GM10266 (cell line): ENCODE data around the gene MPC1.

ENCODE experiments used
- DNase-seq: peaks from one replicate; pipeline ENCODE4 v3.0.0; 2012; ENCODE audit errors: extremely low spot score
- TF ChIP-seq, protein P1 (sequence below): IDR thresholded peaks from 2 replicates; pipeline ENCODE4 v1.5.1; 2012; ENCODE audit warnings: mild to moderate bottlenecking, low read depth; ENCODE audit not compliant: control insufficient read depth, insufficient read depth; ENCODE audit errors: missing control alignments

The MPC1 gene

DNA sequence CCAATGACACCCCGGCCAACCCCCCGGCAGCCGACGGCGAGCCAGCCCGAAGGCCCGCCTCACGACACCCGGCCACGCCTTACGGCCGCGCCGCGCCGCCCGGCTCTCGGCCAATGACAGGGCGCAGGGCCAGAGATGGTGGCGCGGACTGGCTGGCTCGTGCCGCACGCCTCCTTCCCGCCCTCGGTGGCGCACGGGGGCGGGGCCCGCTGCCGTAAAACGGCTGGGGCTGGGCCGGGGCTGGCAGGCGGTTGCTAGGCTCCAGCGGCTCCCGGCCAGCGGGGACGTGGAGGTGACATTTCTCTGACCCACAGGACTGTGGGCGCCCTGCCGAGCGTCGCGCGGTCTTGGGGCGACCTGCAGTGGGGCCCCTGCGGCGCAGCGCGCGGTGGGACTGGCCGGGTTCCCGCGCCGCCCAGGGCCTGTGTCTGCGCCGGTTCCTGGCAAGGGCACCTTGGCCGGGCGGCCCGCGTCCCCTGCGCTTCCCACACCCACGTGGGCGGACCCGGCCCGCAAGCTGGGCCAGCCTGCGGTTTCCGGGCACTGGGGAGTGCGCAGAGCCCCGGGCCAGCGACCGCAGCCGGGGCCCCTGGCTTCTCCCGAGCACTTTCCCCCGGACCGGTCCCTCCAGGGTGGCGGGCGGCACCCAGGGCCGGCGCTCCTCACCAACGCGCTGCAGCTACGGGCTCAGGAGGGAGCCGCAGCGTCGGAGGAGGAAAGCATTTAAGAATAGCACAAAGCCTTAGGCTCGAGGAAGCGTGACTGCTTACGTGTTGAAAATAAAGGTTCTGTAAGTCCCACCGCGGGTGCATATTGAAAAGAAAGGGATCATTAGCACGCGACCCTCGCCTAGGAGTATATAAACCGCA lies at the start of gene MPC1:
Gene MPC1, minus strand, starts transcription at position 8 of the 869 bp plus-strand sequence. CDS start 64 bp downstream, outside the sequence.
- DNase-seq = peak; percentile 99
- TF ChIP-seq, protein P1, sequence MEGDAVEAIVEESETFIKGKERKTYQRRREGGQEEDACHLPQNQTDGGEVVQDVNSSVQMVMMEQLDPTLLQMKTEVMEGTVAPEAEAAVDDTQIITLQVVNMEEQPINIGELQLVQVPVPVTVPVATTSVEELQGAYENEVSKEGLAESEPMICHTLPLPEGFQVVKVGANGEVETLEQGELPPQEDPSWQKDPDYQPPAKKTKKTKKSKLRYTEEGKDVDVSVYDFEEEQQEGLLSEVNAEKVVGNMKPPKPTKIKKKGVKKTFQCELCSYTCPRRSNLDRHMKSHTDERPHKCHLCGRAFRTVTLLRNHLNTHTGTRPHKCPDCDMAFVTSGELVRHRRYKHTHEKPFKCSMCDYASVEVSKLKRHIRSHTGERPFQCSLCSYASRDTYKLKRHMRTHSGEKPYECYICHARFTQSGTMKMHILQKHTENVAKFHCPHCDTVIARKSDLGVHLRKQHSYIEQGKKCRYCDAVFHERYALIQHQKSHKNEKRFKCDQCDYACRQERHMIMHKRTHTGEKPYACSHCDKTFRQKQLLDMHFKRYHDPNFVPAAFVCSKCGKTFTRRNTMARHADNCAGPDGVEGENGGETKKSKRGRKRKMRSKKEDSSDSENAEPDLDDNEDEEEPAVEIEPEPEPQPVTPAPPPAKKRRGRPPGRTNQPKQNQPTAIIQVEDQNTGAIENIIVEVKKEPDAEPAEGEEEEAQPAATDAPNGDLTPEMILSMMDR = no peak

DNA sequence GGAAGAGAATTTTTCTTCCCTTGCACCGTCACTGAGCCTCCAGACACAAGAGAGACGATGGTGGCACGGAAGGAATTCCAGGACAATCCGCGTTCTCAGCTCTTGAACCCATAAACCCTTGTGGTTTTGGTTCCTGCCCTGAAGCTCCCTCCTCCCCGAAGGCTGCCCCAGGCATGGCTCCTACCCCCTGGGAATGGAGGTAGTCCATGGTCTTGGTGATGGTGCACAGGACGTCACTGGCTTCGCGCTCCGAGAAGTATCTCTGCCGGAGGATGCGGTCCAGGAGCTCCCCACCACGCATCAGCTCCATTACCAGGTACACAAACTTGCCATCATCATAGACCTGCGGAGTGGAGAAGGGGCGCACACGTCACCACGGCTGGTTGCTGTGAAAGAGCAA lies 47.5 kb upstream of the MPC1 start:
- DNase-seq = no peak
- TF ChIP-seq, protein P1 = no peak

DNA sequence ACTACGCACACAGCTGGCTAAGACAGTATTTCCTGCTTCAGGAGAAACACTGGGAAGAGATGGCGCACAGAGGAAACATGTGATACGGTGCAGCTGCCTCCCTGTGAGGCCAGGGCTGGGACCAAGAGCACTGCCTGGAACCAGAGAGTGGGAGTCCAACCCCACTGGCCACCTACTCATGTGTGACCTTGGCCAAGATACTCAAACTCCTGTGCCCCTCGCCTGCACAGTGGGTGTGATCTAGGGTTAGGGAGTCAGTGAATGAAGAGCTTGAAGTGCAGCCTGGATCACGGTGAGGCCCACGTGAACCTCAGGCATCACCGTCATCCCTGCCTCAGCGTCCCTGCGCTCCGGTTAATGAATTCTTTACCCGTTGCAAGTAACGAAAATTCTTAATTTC lies 41.7 kb upstream of the MPC1 start:
- TF ChIP-seq, protein P1 = no peak
- DNase-seq = no peak

DNA sequence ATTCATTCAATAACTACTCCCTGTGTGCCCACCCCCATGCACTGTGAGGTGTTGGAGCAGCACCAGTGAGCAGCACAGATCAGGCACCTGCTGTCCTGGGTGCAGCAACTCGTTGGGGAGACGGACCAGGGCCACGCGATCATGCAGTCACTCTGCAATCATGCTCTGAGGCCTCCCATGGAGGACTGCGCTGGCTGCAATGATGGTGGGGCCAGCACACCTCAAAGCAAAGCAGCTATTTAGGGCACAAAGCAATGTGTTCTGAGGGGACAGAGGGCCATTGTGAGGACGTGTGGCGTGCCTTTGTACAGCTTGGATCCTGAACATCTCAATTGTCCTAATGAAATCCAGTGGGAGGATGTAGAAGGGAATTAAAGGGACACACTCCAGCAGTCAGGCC lies 41.0 kb upstream of the MPC1 start:
- DNase-seq = no peak
- TF ChIP-seq, protein P1 = no peak

DNA sequence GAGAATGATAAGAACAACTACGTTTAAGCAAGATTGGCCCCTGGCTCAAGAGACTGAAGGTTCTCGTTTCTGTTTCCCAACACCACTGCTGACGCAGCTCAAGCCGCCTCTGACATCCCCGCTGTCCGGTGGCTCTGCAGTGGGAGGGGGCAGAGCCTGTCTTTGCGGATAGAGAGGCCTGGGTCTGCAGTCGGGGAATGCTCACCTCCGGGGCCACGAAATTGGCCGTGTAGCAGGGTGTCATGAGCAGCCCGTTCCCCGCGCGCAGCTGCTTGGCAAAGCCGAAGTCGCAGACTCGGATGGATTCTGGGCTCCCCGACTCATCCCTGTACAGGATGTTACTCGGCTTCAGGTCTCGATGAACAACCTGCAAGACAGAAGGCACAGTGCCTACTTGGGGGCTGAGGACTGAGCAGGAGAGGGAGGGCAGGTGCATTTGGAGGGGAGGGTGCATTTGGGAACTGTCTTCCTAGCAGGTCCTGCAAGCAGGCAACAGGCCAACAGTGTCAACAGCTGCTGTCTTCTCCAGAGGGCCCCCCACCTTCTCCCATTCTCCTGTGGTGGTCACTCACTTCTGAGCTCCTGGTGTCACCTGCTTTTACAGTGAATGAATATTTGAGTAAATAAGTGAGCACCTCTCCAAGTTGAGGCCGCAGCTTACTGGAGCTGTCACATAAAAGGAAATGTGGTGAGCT lies 40.5 kb upstream of the MPC1 start:
- no peak for DNase-seq
- TF ChIP-seq, protein P1 = no peak

DNA sequence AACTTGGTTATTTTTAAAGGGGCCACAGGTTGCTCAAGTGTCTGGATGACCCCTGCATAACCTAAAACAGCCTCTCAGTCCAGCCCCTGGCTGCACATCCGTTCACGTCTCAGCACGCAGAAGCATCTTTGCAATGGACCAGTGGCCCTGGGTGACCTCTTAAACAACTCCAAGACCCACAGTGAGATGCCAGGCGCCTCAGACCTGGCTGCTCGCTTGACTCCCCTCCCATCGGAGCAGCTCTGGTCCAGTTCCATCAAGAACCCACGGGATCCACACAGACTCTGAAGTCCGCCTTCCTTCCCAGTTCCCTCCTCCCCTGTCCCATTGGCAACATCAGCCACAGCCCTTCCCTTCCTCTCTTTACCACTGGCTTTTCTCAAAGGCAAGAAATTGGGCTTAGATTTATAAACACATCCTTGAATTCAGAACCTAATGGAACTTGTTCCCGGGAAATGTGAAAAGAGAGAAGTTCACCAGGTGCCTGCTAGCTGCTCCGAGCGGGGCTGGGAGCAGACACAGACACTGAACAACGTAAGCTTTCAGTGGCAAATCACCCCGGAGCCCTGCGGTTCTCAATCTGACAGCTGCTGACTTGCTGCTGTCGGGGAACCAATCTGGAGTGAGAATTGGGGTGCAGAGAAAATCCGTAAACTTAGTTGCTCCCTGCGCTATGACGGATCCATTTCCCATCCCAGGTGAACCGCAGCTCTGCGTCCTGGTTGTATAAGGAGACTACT lies 39.6 kb upstream of the MPC1 start:
- no peak for DNase-seq
- TF ChIP-seq, protein P1 = no peak
